SU-DHL-6 (cell line): Measurements from ENCODE around the gene AQP6.

ENCODE experiments used
- EZH2phosphoT487 ChIP-seq: fragments of 200-600 bp; sonication (generic), shearing (Covaris generic); conservative IDR thresholded peaks from 2 replicates; pipeline ENCODE4 v1.6.1; 2018; ENCODE audit warnings: mild to moderate bottlenecking, antibody characterized with exemption, low read length, moderate library complexity, mixed read lengths
- TF ChIP-seq, protein P1 (sequence below): fragments of 200-600 bp; sonication (generic); IDR thresholded peaks from one replicate; pipeline ENCODE4 v1.5.1; 2017; ENCODE audit warnings: antibody characterized with exemption, mild to moderate bottlenecking, low read length, moderate library complexity; ENCODE audit not compliant: insufficient read depth, poor library complexity, severe bottlenecking

DNA sequence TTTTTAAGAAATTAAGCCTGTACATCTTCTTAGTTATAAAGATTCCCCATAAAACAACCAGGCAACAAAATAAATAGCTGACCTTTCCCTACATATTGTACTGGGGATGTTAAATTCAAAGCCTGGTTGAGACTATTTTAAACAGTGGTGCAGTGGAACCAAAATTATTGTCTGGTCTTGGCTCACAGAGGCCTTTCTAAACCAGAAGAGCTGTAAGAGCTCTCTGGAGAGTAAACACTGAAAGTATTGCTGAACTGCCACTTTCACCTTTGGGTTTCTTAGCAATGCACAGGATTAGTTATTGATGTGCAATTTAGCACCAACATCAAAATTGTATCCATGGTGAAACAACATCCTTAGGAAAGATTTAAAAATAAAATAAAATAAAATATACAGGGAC lies 31.9 kb downstream of the AQP6 start:
- TF ChIP-seq, protein P1, sequence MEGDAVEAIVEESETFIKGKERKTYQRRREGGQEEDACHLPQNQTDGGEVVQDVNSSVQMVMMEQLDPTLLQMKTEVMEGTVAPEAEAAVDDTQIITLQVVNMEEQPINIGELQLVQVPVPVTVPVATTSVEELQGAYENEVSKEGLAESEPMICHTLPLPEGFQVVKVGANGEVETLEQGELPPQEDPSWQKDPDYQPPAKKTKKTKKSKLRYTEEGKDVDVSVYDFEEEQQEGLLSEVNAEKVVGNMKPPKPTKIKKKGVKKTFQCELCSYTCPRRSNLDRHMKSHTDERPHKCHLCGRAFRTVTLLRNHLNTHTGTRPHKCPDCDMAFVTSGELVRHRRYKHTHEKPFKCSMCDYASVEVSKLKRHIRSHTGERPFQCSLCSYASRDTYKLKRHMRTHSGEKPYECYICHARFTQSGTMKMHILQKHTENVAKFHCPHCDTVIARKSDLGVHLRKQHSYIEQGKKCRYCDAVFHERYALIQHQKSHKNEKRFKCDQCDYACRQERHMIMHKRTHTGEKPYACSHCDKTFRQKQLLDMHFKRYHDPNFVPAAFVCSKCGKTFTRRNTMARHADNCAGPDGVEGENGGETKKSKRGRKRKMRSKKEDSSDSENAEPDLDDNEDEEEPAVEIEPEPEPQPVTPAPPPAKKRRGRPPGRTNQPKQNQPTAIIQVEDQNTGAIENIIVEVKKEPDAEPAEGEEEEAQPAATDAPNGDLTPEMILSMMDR: no peak
- no peak for TF ChIP-seq EZH2phosphoT487
